ENCODE results near the gene BOLL. TPM values are rescaled to one million over a fixed set of nuclear protein-coding genes. Genes with fewer than 3 reads are reported as not detected.
"Not testable (repeated sequence)": the region's sequence is repeated elsewhere in the genome, so short reads cannot be mapped to it uniquely, and the experiment has no call there.

The BOLL gene
- total RNA-seq, 1 donor from 2014 or later, result 2.4 TPM

- peak; percentile 34 for DNase-seq (ENCODE audit: low read depth)
Observed at GRCh38 chr2:197798187-197798586, 13.1 kb upstream of the BOLL start.

- DNase-seq (ENCODE audit: low read depth), result no peak
Observed at GRCh38 chr2:197795277-197795676, 10.2 kb upstream of the BOLL start.

GRCh38 chr2:197793456-197793855 lies 8.3 kb upstream of the BOLL start:
- DNase-seq (ENCODE audit: low read depth), result no peak

- DNase-seq (ENCODE audit: low read depth), result peak; percentile 60
Observed at GRCh38 chr2:197786010-197786877, 1.1 kb upstream of the BOLL start.

GRCh38 chr2:197782126-197782525 lies 3.0 kb downstream of the BOLL start:
- DNase-seq (ENCODE audit: low read depth), result no peak

GRCh38 chr2:197779261-197779660 lies 5.9 kb downstream of the BOLL start:
- DNase-seq (ENCODE audit: low read depth), result no peak

- DNase-seq (ENCODE audit: low read depth), result peak; percentile 59
Observed at GRCh38 chr2:197777823-197778407, 7.2 kb downstream of the BOLL start.

- DNase-seq (ENCODE audit: low read depth), result no peak
Observed at GRCh38 chr2:197760293-197760657, 24.8 kb downstream of the BOLL start.

- no peak for DNase-seq (ENCODE audit: low read depth)
Observed at GRCh38 chr2:197759625-197760292, 25.4 kb downstream of the BOLL start.

GRCh38 chr2:197759013-197759412 lies 26.1 kb downstream of the BOLL start:
- no peak for DNase-seq (ENCODE audit: low read depth)

- no peak for DNase-seq (ENCODE audit: low read depth)
Observed at GRCh38 chr2:197740200-197740599, 44.9 kb downstream of the BOLL start.

GRCh38 chr2:197728555-197729544 lies 56.3 kb downstream of the BOLL start:
- not testable (repeated sequence) for DNase-seq (ENCODE audit: low read depth)

GRCh38 chr2:197727011-197727410 lies 58.1 kb downstream of the BOLL start:
- no peak for DNase-seq (ENCODE audit: low read depth)

- DNase-seq (ENCODE audit: low read depth), result no peak
Observed at GRCh38 chr2:197717863-197718262, 67.3 kb downstream of the BOLL start.

- DNase-seq (ENCODE audit: low read depth), result no peak
Observed at GRCh38 chr2:197713271-197713670, 71.8 kb downstream of the BOLL start.

- no peak for DNase-seq (ENCODE audit: low read depth)
Observed at GRCh38 chr2:197711578-197711977, 73.5 kb downstream of the BOLL start.

GRCh38 chr2:197710424-197711042 lies 74.6 kb downstream of the BOLL start:
- no peak for DNase-seq (ENCODE audit: low read depth)

- not testable (repeated sequence) for DNase-seq (ENCODE audit: low read depth)
Observed at GRCh38 chr2:197709140-197709539, 76.0 kb downstream of the BOLL start.

- DNase-seq (ENCODE audit: low read depth), result peak; percentile 13
Observed at GRCh38 chr2:197708331-197708730, 76.8 kb downstream of the BOLL start.
